HL-60/S4 (cell line): ENCODE measurements around the gene LYZL6.
"Not testable (repeated sequence)": the region's sequence is repeated elsewhere in the genome, so short reads cannot be mapped to it uniquely, and the experiment has no call there.

Experiments
- in situ Hi-C: fragments of 300-500 bp; cut with MboI; formaldehyde crosslinking; loops from 2 replicates; pipeline ENCODE4 v1.14.3; 2022; ENCODE audit warnings: low sequenced_read_pairs

The LYZL6 gene

GRCh38 chr17:35949401-35949800, 5.9 kb upstream of the LYZL6 start:
- in situ Hi-C loops: no loop called here

- in situ Hi-C loops: no loop called here
Observed at GRCh38 chr17:35948092-35948491, 4.6 kb upstream of the LYZL6 start.

- in situ Hi-C loops: no loop called here
Observed at GRCh38 chr17:35947156-35947585, 3.7 kb upstream of the LYZL6 start.

GRCh38 chr17:35944151-35944550, 638 bp upstream of the LYZL6 start:
- in situ Hi-C loops: no loop called here

GRCh38 chr17:35942588-35943186, 826 bp downstream of the LYZL6 start:
- in situ Hi-C loops: no loop called here

- in situ Hi-C loops: not testable (repeated sequence)
Observed at GRCh38 chr17:35938492-35938891, 5.0 kb downstream of the LYZL6 start.

- in situ Hi-C loops: no loop called here
Observed at GRCh38 chr17:35936063-35936462, 7.5 kb downstream of the LYZL6 start.

- in situ Hi-C loops: no loop called here
Observed at GRCh38 chr17:35934760-35935159, 8.8 kb downstream of the LYZL6 start.

- in situ Hi-C loops: no loop called here
Observed at GRCh38 chr17:35932586-35932985, 10.9 kb downstream of the LYZL6 start.

GRCh38 chr17:35931794-35932425, 11.6 kb downstream of the LYZL6 start:
- in situ Hi-C loops: no loop called here

GRCh38 chr17:35930211-35931065, 13.1 kb downstream of the LYZL6 start, which contains the start of gene RDM1:
TSS of gene RDM1 (minus strand) at chr17:35930773. CDS start at chr17:35930727, 46 bp downstream.
- in situ Hi-C loops: no loop called here

- in situ Hi-C loops: no loop called here
Observed at GRCh38 chr17:35927714-35928113, 15.8 kb downstream of the LYZL6 start.

- in situ Hi-C loops: no loop called here
Observed at GRCh38 chr17:35923609-35924114, 19.9 kb downstream of the LYZL6 start.

GRCh38 chr17:35920229-35920628, 23.3 kb downstream of the LYZL6 start:
- in situ Hi-C loops: no loop called here

- in situ Hi-C loops: no loop called here
Observed at GRCh38 chr17:35918665-35919064, 24.8 kb downstream of the LYZL6 start.

GRCh38 chr17:35917519-35918213, 25.8 kb downstream of the LYZL6 start:
- in situ Hi-C loops: no loop called here

- in situ Hi-C loops: no loop called here
Observed at GRCh38 chr17:35915153-35915964, 28.2 kb downstream of the LYZL6 start.

GRCh38 chr17:35914354-35914753, 29.2 kb downstream of the LYZL6 start:
- in situ Hi-C loops: no loop called here

- in situ Hi-C loops: no loop called here
Observed at GRCh38 chr17:35913609-35914008, 29.9 kb downstream of the LYZL6 start.

- in situ Hi-C loops: no loop called here
Observed at GRCh38 chr17:35912942-35913341, 30.6 kb downstream of the LYZL6 start.
